Measurements from ENCODE around the gene MPC1. TPM values are rescaled to one million over a fixed set of nuclear protein-coding genes. Genes with fewer than 3 reads are reported as not detected.
"Not testable (repeated sequence)": the region's sequence is repeated elsewhere in the genome, so short reads cannot be mapped to it uniquely, and the experiment has no call there.

Gene MPC1
- total and polyA plus RNA-seq, 2 donors from 2014 or later: 74.1 to 313 TPM

DNA sequence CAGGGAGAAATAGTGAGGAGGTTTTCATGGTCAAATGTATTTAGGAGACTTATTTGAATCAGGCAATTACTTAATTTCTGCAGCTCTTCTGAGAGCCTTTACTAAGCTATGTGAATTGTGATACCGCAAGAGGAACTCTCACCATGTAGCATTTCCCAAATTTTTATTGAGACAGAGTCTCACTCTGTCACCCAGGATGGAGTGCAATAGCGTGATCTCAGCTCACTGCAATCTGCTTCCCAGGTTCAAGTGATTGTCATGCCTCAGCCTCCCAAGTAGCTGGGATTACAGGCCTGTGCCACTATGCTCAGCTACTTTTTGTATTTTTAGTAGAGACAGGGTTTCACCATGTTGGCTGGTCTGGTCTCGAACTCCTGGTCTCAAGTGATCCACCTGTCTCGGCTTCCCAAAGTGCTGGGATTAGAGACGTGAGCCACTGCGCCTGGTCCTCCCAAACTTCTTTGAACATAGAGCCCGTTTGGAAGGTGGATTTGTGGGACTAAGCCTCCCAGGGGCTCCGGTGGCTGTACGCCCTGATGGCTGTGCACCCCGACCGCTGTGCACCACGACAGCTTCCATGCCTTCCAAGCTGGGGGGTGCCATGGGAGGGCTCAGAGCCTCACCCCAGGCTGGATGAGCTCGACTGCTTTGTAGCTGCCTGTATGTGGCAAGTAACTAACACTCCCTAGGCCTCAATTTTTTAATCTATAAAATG, 5.7 kb upstream of the MPC1 start:
- Histone ChIP-seq H3K4me1 (ENCODE audit: control insufficient read depth in 2 of 3, insufficient read depth in 2 of 3, low read depth in 1 of 3, low read length in 3 of 3) (peaks cover 0 to 19% (median 5%) of the 10 kb centered on the region in 3 donors), H3K9me3 (ENCODE audit: control insufficient read depth in 2 of 3, insufficient read depth in 1 of 3, low read length in 3 of 3) (no peaks in the 10 kb centered on the region), H3K36me3 (ENCODE audit: control insufficient read depth in 2 of 3, insufficient read depth in 3 of 3, low read length in 3 of 3) (no peaks in the 10 kb centered on the region), H3K4me3 (ENCODE audit: low read length in 3 of 3) (no peak overlapping the region), H3K9ac (ENCODE audit: low read length in 3 of 3) (no peak overlapping the region), H3K27me3 (ENCODE audit: control insufficient read depth, insufficient read depth, low read length) (no peaks in the 10 kb centered on the region), H3K27ac (ENCODE audit: low read depth in 2 of 2, low read length in 2 of 2) (peak overlapping the region; percentile 28 to 71)
- no peak for DNase-seq
- intact Hi-C loops (cut with DNase I): no loop called here
- no peak for FAIRE-seq
- TF ChIP-seq, protein P1, sequence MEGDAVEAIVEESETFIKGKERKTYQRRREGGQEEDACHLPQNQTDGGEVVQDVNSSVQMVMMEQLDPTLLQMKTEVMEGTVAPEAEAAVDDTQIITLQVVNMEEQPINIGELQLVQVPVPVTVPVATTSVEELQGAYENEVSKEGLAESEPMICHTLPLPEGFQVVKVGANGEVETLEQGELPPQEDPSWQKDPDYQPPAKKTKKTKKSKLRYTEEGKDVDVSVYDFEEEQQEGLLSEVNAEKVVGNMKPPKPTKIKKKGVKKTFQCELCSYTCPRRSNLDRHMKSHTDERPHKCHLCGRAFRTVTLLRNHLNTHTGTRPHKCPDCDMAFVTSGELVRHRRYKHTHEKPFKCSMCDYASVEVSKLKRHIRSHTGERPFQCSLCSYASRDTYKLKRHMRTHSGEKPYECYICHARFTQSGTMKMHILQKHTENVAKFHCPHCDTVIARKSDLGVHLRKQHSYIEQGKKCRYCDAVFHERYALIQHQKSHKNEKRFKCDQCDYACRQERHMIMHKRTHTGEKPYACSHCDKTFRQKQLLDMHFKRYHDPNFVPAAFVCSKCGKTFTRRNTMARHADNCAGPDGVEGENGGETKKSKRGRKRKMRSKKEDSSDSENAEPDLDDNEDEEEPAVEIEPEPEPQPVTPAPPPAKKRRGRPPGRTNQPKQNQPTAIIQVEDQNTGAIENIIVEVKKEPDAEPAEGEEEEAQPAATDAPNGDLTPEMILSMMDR (IDR thresholded peaks at IDR 0.05; ENCODE audit: borderline replicate concordance, extremely low read depth, insufficient read depth): no peak

DNA sequence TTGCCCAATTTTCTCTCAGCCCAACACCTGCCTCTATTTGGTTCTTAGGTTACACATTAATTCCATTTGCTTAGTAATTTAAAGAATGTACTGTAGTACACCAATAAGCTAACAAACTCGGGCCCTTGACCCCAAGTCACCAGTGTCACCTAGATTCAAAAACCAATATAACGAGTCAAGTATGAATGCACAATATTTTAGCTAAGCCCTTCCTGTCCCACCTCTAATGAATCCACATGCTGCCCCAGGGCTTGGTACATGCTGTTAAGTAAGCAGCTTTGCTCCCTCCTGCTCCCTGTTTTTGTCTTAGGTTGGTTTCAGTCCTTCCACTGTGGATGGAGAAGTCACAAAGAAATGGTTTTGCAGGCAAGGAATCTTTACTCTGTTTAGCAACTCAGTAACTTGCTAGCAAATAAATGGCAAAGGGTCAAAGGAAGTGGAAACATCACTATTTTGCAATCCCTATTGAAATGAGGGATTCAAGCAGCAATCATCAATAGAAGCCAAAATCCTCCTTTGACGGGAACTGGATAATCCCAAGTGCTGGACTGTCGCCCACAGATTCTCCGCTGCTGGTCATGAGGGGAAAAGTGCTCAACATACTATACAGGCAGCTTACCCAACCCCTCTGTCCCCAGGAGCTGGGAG, 5.0 kb upstream of the MPC1 start:
- H3K27me3 ChIP-seq (ENCODE audit: control insufficient read depth, insufficient read depth, low read length): no peaks in the 10 kb centered on the region
- TF ChIP-seq, protein P1 (IDR thresholded peaks at IDR 0.05; ENCODE audit: borderline replicate concordance, extremely low read depth, insufficient read depth): no peak
- intact Hi-C loops (cut with DNase I): no loop called here
- H3K4me3 ChIP-seq (ENCODE audit: low read length in 3 of 3): peak overlapping the region in 1 of 3 donors; percentile 26
- peak overlapping the region in 1 of 3 donors; percentile 44 for H3K9ac ChIP-seq (ENCODE audit: low read length in 3 of 3)
- H3K4me1 ChIP-seq (ENCODE audit: control insufficient read depth in 2 of 3, insufficient read depth in 2 of 3, low read depth in 1 of 3, low read length in 3 of 3): peaks cover 0 to 19% (median 5%) of the 10 kb centered on the region in 3 donors
- H3K36me3 ChIP-seq (ENCODE audit: control insufficient read depth in 2 of 3, insufficient read depth in 3 of 3, low read length in 3 of 3): no peaks in the 10 kb centered on the region
- H3K9me3 ChIP-seq (ENCODE audit: control insufficient read depth in 2 of 3, insufficient read depth in 1 of 3, low read length in 3 of 3): no peaks in the 10 kb centered on the region
- peak overlapping the region; percentile 59 to 71 for H3K27ac ChIP-seq (ENCODE audit: low read depth in 2 of 2, low read length in 2 of 2)
- FAIRE-seq: peak; percentile 52
- peak in 2 of 5 donors; percentile 48 to 51 for DNase-seq

DNA sequence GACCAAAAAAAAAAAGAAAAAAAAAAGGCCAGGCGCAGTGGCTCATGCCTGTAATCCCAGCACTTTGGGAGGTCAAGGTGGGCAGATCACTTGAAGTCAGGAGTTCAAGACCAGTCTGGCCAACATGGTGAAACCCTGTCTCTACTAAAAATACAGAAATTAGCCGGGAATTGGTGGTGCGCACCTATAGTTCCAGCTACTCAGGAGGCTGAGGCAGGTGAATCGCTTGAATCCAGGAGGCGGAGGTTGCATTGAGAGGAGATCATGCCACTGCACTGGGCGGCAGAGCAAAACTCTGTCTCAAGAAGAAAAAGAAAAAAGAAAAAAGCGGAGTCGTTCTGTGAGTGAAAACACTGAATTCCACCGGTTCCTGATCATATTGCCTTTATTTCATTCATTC, 4.4 kb upstream of the MPC1 start:
- H3K36me3 ChIP-seq (ENCODE audit: control insufficient read depth in 2 of 3, insufficient read depth in 3 of 3, low read length in 3 of 3); H3K27me3 ChIP-seq (ENCODE audit: control insufficient read depth, insufficient read depth, low read length); H3K9me3 ChIP-seq (ENCODE audit: control insufficient read depth in 2 of 3, insufficient read depth in 1 of 3, low read length in 3 of 3); FAIRE-seq; intact Hi-C loops (cut with DNase I); DNase-seq: not testable (repeated sequence)
- H3K4me3 ChIP-seq (ENCODE audit: low read length in 3 of 3): peak overlapping the region in 1 of 3 donors; percentile 26
- H3K9ac ChIP-seq (ENCODE audit: low read length in 3 of 3): peak overlapping the region in 1 of 3 donors; percentile 44
- H3K27ac ChIP-seq (ENCODE audit: low read depth in 2 of 2, low read length in 2 of 2): peak overlapping the region in 1 of 2 donors; percentile 35
- peaks cover 0 to 19% (median 5%) of the 10 kb centered on the region in 3 donors for H3K4me1 ChIP-seq (ENCODE audit: control insufficient read depth in 2 of 3, insufficient read depth in 2 of 3, low read depth in 1 of 3, low read length in 3 of 3)

DNA sequence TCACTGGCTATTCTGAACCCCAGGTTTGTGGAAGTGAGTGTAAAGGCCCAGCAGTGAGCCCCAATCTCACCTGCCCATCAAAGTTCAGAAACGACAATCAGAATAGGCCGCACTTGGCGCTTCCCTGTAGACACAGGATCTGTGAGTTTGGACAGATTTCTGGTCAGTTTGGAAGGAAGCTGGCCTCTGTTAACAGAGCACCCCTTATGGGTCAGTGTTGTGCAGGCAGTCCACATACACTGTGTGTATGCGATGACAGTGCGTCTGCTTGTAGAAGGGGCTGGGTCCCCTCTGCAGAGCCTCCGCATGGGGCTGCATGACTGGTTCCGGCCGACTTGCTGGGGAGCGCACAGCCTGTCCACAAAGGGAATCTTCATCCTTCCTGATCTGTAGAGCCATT, 3.4 kb upstream of the MPC1 start:
- Histone ChIP-seq H3K9me3 (ENCODE audit: control insufficient read depth in 2 of 3, insufficient read depth in 1 of 3, low read length in 3 of 3) (no peaks in the 10 kb centered on the region), H3K9ac (ENCODE audit: low read length in 3 of 3) (no peak overlapping the region), H3K27me3 (ENCODE audit: control insufficient read depth, insufficient read depth, low read length) (no peaks in the 10 kb centered on the region), H3K36me3 (ENCODE audit: control insufficient read depth in 2 of 3, insufficient read depth in 3 of 3, low read length in 3 of 3) (no peaks in the 10 kb centered on the region), H3K27ac (ENCODE audit: low read depth in 2 of 2, low read length in 2 of 2) (peak overlapping the region in 1 of 2 donors; percentile 37), H3K4me1 (ENCODE audit: control insufficient read depth in 2 of 3, insufficient read depth in 2 of 3, low read depth in 1 of 3, low read length in 3 of 3) (peaks cover 0 to 19% (median 5%) of the 10 kb centered on the region in 3 donors), H3K4me3 (ENCODE audit: low read length in 3 of 3) (no peak overlapping the region)
- DNase-seq (no peak), FAIRE-seq (no peak)
- intact Hi-C loops (cut with DNase I): no loop called here
- TF ChIP-seq, protein P1 (IDR thresholded peaks at IDR 0.05; ENCODE audit: borderline replicate concordance, extremely low read depth, insufficient read depth): no peak

All from kidney (tissue), 14 donors.